ENCODE results near the gene SLC25A30. TPM values are rescaled to one million over a fixed set of nuclear protein-coding genes. Genes with fewer than 3 reads are reported as not detected.
A peak's percentile ranks its signal among the peaks of the same experiment; 100 is the strongest.

The SLC25A30 gene
- total RNA-seq, 1 donor from 2014 or later, result 21.9 TPM

DNA sequence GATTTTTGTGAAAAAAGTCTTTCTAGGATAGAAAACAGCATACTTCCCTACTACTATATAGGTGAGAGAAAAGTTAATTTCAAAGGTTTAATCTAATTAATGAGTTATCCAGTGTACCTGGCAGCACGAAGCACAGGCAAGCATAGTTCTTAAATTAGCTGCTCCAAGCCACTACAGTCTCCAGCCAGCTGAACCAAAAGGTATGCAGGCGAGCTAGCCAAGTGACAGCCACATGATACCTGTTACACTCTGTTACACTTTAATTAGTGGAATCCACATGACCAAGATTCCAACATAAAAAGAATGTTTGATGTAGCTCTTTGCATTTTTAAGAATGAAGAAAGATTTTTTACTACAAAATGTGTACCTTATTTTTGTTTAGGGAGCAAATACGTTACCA is 15.5 kb downstream of the SLC25A30 start:
- TF ChIP-seq, protein P1, sequence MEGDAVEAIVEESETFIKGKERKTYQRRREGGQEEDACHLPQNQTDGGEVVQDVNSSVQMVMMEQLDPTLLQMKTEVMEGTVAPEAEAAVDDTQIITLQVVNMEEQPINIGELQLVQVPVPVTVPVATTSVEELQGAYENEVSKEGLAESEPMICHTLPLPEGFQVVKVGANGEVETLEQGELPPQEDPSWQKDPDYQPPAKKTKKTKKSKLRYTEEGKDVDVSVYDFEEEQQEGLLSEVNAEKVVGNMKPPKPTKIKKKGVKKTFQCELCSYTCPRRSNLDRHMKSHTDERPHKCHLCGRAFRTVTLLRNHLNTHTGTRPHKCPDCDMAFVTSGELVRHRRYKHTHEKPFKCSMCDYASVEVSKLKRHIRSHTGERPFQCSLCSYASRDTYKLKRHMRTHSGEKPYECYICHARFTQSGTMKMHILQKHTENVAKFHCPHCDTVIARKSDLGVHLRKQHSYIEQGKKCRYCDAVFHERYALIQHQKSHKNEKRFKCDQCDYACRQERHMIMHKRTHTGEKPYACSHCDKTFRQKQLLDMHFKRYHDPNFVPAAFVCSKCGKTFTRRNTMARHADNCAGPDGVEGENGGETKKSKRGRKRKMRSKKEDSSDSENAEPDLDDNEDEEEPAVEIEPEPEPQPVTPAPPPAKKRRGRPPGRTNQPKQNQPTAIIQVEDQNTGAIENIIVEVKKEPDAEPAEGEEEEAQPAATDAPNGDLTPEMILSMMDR (IDR thresholded peaks at IDR 0.05; ENCODE audit: unreplicated experiment), result no peak
- Mint-ChIP-seq H3K9me3 (ENCODE audit: unreplicated experiment) (no peaks in the 10 kb centered on the region), H3K36me3 (ENCODE audit: low read depth, unreplicated experiment) (peaks cover 58% of the 10 kb centered on the region), H3K4me3 (ENCODE audit: unreplicated experiment) (no peak overlapping the region), H3K27me3 (ENCODE audit: unreplicated experiment) (no peaks in the 10 kb centered on the region), H3K4me1 (ENCODE audit: unreplicated experiment) (peaks cover 12% of the 10 kb centered on the region), H3K27ac (ENCODE audit: unreplicated experiment) (no peak overlapping the region)
- DNase-seq (ENCODE audit: low spot score), result no peak

DNA sequence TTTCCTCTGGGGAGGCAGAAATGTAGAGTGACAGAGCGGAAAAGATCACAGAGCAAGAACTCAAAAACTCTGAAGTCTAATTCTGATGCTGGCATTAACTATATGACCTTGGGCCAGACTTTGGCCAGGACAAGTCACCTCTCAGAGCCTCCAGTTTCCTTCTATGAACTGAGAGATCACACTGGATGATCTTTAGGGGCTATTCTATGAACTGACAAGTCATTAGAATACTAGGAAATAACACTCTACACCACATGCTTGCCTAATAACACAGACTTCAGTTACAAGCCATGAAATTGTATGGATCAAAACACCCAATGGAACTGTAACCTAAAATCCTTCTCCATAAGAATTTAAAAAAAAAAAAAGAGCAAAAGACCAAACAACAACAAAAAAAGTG is 16.9 kb downstream of the SLC25A30 start:
- no peak for DNase-seq (ENCODE audit: low spot score)
- no peak overlapping the region for H3K4me3 Mint-ChIP-seq (ENCODE audit: unreplicated experiment)
- no peaks in the 10 kb centered on the region for H3K27me3 Mint-ChIP-seq (ENCODE audit: unreplicated experiment)
- peaks cover 19% of the 10 kb centered on the region for H3K4me1 Mint-ChIP-seq (ENCODE audit: unreplicated experiment)
- peaks cover 53% of the 10 kb centered on the region for H3K36me3 Mint-ChIP-seq (ENCODE audit: low read depth, unreplicated experiment)
- TF ChIP-seq, protein P1 (IDR thresholded peaks at IDR 0.05; ENCODE audit: unreplicated experiment), result no peak
- no peak overlapping the region for H3K27ac Mint-ChIP-seq (ENCODE audit: unreplicated experiment)
- H3K9me3 Mint-ChIP-seq (ENCODE audit: unreplicated experiment), result no peaks in the 10 kb centered on the region

DNA sequence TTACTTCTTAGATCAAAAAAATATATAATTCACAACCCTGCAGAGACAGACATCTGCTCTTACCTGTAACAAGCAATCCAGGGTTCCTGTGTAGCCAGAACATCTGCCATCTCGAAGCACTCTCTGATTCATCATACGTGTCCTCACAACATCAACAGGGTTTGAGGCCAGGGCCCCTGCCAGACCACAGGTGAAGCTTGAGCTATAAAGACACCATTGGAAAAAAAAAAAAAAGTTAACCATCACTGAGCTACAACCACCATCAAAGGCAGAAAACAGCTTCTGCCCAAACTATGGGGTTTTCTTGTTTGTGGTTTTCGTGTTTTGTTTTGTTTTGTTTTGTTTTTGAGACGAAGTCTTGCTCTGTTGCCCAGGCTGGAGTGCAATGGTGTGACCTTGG is 19.3 kb downstream of the SLC25A30 start:
- DNase-seq (ENCODE audit: low spot score), result no peak
- Mint-ChIP-seq H3K27ac (ENCODE audit: unreplicated experiment) (no peak overlapping the region), H3K4me3 (ENCODE audit: unreplicated experiment) (no peak overlapping the region), H3K9me3 (ENCODE audit: unreplicated experiment) (no peaks in the 10 kb centered on the region), H3K4me1 (ENCODE audit: unreplicated experiment) (peaks cover 44% of the 10 kb centered on the region), H3K36me3 (ENCODE audit: low read depth, unreplicated experiment) (peaks cover 50% of the 10 kb centered on the region), H3K27me3 (ENCODE audit: unreplicated experiment) (peaks cover 4% of the 10 kb centered on the region)
- TF ChIP-seq, protein P1 (IDR thresholded peaks at IDR 0.05; ENCODE audit: unreplicated experiment), result no peak

DNA sequence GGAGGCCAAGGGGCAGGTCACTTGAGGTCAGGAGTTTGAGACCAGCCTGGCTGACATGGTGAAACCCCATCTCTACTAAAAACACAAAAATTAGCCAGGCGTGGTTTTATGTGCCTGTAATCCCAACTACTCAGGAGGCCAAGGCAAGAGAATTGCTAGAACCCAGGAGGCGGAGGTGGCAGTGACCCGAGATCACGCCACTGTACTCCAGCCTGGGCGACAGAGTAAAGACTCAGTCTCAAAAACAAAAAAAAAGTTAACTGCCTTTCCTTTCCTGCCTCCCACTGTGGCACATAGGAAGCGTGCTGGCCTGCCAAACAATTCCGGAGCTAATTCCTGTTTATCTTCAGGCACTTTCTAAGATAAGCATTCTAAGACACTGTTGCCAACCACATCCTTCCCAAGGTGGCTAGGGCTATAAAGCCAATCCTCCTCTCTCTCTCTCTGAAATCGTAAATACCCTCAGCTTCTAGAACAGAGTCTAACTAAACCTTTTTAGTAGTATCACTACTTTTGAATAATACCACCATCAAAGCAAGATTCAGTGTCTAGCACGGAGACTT is 21.6 kb downstream of the SLC25A30 start:
- H3K27ac Mint-ChIP-seq (ENCODE audit: unreplicated experiment), result peak overlapping the region; percentile 96
- H3K4me3 Mint-ChIP-seq (ENCODE audit: unreplicated experiment), result peak overlapping the region; percentile 59
- peaks cover 4% of the 10 kb centered on the region for H3K27me3 Mint-ChIP-seq (ENCODE audit: unreplicated experiment)
- TF ChIP-seq, protein P1 (IDR thresholded peaks at IDR 0.05; ENCODE audit: unreplicated experiment), result no peak
- peaks cover 44% of the 10 kb centered on the region for H3K4me1 Mint-ChIP-seq (ENCODE audit: unreplicated experiment)
- peaks cover 46% of the 10 kb centered on the region for H3K36me3 Mint-ChIP-seq (ENCODE audit: low read depth, unreplicated experiment)
- DNase-seq (ENCODE audit: low spot score), result no peak
- H3K9me3 Mint-ChIP-seq (ENCODE audit: unreplicated experiment), result no peaks in the 10 kb centered on the region

DNA sequence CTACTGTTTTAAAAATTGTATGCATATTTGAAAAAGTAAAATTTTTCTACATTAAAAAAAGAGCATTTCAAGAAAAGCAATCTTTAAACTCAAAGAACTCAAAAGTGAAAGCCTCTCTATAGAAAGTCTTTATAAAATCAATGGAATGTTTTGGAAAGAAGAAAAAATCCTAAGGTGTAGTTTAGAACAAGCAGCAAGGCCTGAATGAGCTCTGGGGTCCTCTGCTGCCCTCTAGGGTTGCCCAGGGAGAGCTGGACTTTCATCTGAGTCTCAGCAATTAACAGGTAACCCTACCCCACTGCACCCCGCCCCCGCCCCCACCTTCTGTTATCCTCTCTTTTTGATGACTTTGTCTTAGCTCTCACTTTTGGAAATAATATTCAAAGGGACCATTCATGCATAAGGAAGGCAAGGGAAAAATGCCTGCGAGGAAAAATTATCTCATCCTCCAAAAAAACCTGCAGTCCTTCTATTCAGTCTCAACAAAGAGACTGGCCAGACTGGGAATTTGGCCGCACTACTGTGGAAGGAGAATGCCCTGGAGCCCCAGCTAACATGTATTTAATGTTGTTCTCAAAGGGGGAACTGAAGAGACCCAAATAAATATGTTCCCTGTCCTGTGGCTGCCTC is 24.1 kb downstream of the SLC25A30 start:
- no peaks in the 10 kb centered on the region for H3K9me3 Mint-ChIP-seq (ENCODE audit: unreplicated experiment)
- H3K27ac Mint-ChIP-seq (ENCODE audit: unreplicated experiment), result peak overlapping the region; percentile 5
- H3K36me3 Mint-ChIP-seq (ENCODE audit: low read depth, unreplicated experiment), result peaks cover 37% of the 10 kb centered on the region
- H3K27me3 Mint-ChIP-seq (ENCODE audit: unreplicated experiment), result peaks cover 8% of the 10 kb centered on the region
- TF ChIP-seq, protein P1 (IDR thresholded peaks at IDR 0.05; ENCODE audit: unreplicated experiment), result peak; percentile 25
- H3K4me1 Mint-ChIP-seq (ENCODE audit: unreplicated experiment), result peaks cover 44% of the 10 kb centered on the region
- H3K4me3 Mint-ChIP-seq (ENCODE audit: unreplicated experiment), result no peak overlapping the region
- peak; percentile 41 for DNase-seq (ENCODE audit: low spot score)

Measured in endothelial cell (in vitro differentiated cells).